ENCODE data around the gene GGA1.

GGA1 gene

DNA sequence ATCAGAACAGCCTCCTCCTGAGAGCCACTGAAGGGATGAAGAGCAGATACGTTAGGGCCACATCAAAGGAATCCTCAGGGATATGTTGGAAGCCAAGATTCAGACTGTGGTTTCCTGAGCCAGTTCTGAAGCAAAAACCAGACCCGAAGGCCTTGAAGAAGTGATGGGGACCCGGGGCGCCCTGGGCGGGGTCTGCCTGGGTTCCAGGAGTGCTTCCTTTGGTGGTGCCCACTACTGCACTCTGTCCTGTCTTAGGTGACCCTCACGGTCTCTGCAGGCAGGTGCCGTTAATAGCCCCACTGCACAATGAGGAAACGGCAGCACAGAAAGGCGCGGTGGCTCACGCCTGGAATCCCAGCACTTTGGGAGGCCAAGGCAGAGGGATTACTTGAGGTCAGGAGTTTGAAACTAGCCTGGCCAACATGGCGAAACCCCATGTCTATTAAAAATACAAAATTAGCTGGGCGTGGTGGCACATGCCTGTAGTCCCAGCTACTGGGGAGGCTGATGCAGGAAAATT lies 18.0 kb downstream of the GGA1 start:
- H3K9me2 ChIP-seq (replicated peaks; ENCODE audit: insufficient read depth, low read length), result no peaks in the 10 kb centered on the region
- no peak for DNase-seq
- H3K79me2 ChIP-seq (ENCODE audit: low read length), result no peaks in the 10 kb centered on the region
- H3K27me3 ChIP-seq (replicated peaks; ENCODE audit: insufficient read depth, low read length), result no peaks in the 10 kb centered on the region
- H3K4me1 ChIP-seq (ENCODE audit: low read length), result peaks cover 23% of the 10 kb centered on the region
- H3K4me2 ChIP-seq (ENCODE audit: low read depth, low read length), result no peak overlapping the region; the same call in 1 of the 2 replicates
- no peaks in the 10 kb centered on the region for H4K20me1 ChIP-seq (ENCODE audit: insufficient read depth, low read length)
- H3K27ac ChIP-seq (ENCODE audit: low read length), result 0 out of 2 replicates have a peak overlapping the region, but pooled peaks have one; percentile 2
- TF ChIP-seq, protein P1, sequence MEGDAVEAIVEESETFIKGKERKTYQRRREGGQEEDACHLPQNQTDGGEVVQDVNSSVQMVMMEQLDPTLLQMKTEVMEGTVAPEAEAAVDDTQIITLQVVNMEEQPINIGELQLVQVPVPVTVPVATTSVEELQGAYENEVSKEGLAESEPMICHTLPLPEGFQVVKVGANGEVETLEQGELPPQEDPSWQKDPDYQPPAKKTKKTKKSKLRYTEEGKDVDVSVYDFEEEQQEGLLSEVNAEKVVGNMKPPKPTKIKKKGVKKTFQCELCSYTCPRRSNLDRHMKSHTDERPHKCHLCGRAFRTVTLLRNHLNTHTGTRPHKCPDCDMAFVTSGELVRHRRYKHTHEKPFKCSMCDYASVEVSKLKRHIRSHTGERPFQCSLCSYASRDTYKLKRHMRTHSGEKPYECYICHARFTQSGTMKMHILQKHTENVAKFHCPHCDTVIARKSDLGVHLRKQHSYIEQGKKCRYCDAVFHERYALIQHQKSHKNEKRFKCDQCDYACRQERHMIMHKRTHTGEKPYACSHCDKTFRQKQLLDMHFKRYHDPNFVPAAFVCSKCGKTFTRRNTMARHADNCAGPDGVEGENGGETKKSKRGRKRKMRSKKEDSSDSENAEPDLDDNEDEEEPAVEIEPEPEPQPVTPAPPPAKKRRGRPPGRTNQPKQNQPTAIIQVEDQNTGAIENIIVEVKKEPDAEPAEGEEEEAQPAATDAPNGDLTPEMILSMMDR (IDR thresholded peaks at IDR 0.05; ENCODE audit: low read length), result no peak
- TF ChIP-seq EZH2 (optimal IDR thresholded peaks at IDR 0.05; ENCODE audit: low read depth, low read length) (no peak), EZH2phosphoT487 (IDR thresholded peaks at IDR 0.05; ENCODE audit: low read length) (no peak)
- H2AFZ ChIP-seq (ENCODE audit: low read length), result no peak overlapping the region
- H3K36me3 ChIP-seq (replicated peaks; ENCODE audit: insufficient read depth, low read length), result no peaks in the 10 kb centered on the region
- peaks cover 10% of the 10 kb centered on the region for H3F3A ChIP-seq (ENCODE audit: insufficient read depth, low read length)
- no peak overlapping the region for H3K4me3 ChIP-seq (ENCODE audit: low read length)
- no peak overlapping the region for H3K9ac ChIP-seq (ENCODE audit: low read length)
- no peaks in the 10 kb centered on the region for H3K9me3 ChIP-seq (replicated peaks; ENCODE audit: insufficient read depth, low read length)

DNA sequence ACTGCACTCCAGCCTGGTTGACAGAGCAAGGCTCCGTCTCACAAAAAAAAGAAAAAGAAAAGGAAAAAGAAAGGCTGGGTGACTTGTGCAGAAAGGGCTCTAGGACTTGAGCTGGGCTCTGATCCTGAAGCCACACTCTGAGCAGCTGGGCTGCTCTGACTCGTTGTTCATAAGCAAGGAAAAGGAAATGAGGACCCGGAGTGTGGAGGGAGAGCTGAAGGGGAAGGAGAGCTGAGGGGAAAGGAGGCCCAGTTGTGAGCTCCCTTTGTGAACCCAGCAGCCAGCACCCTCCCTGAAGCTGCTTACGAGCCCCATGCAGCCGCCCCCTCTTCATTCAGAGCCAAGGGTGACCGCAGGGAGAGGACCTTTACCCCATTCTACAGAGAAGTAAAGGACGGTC lies 18.5 kb downstream of the GGA1 start:
- Histone ChIP-seq H3F3A (ENCODE audit: insufficient read depth, low read length) (peaks cover 10% of the 10 kb centered on the region), H3K36me3 (replicated peaks; ENCODE audit: insufficient read depth, low read length) (no peaks in the 10 kb centered on the region), H2AFZ (ENCODE audit: low read length) (0 out of 2 replicates have a peak overlapping the region, but pooled peaks have one; percentile 45), H3K4me2 (ENCODE audit: low read depth, low read length) (peak overlapping the region; percentile 48; the same call in 1 of the 2 replicates), H3K79me2 (ENCODE audit: low read length) (no peaks in the 10 kb centered on the region), H3K4me1 (ENCODE audit: low read length) (peaks cover 23% of the 10 kb centered on the region), H3K27ac (ENCODE audit: low read length) (peak overlapping the region; percentile 63; the same call in 1 of the 2 replicates), H4K20me1 (ENCODE audit: insufficient read depth, low read length) (no peaks in the 10 kb centered on the region), H3K9me2 (replicated peaks; ENCODE audit: insufficient read depth, low read length) (no peaks in the 10 kb centered on the region), H3K9ac (ENCODE audit: low read length) (no peak overlapping the region), H3K27me3 (replicated peaks; ENCODE audit: insufficient read depth, low read length) (no peaks in the 10 kb centered on the region), H3K4me3 (ENCODE audit: low read length) (no peak overlapping the region), H3K9me3 (replicated peaks; ENCODE audit: insufficient read depth, low read length) (no peaks in the 10 kb centered on the region)
- TF ChIP-seq EZH2 (optimal IDR thresholded peaks at IDR 0.05; ENCODE audit: low read depth, low read length) (no peak), EZH2phosphoT487 (IDR thresholded peaks at IDR 0.05; ENCODE audit: low read length) (no peak)
- TF ChIP-seq, protein P1 (IDR thresholded peaks at IDR 0.05; ENCODE audit: low read length), result no peak
- no peak for DNase-seq

DNA sequence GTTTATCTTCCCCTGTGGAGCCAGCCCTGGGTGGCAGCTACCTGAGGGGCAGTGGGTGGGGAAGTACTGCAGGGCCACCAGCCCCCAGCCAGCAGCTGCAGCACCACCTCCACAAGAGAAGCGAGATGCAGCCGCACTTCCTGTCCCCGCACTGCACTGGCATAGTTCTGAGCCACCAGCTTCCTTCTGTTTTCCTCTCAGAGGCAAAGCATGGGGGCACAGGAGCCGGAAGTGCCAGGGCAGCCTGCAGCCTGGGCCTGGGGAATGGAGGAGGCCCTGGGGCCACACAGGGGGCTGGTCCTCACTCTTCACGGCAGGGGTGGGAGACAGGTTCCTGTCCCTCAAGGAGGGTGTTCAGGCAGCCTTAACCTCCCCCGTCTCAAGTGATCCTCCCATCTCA lies 18.9 kb downstream of the GGA1 start:
- peak; percentile 55 for DNase-seq
- no peaks in the 10 kb centered on the region for H3K79me2 ChIP-seq (ENCODE audit: low read length)
- H3K27me3 ChIP-seq (replicated peaks; ENCODE audit: insufficient read depth, low read length), result no peaks in the 10 kb centered on the region
- no peaks in the 10 kb centered on the region for H3K36me3 ChIP-seq (replicated peaks; ENCODE audit: insufficient read depth, low read length)
- peak overlapping the region; percentile 63 for H3K27ac ChIP-seq (ENCODE audit: low read length)
- peak overlapping the region; percentile 48; the same call in 1 of the 2 replicates for H3K4me2 ChIP-seq (ENCODE audit: low read depth, low read length)
- peak overlapping the region; percentile 45; the same call in 1 of the 2 replicates for H2AFZ ChIP-seq (ENCODE audit: low read length)
- peaks cover 10% of the 10 kb centered on the region for H3F3A ChIP-seq (ENCODE audit: insufficient read depth, low read length)
- H3K9me3 ChIP-seq (replicated peaks; ENCODE audit: insufficient read depth, low read length), result no peaks in the 10 kb centered on the region
- H3K4me3 ChIP-seq (ENCODE audit: low read length), result no peak overlapping the region
- no peaks in the 10 kb centered on the region for H4K20me1 ChIP-seq (ENCODE audit: insufficient read depth, low read length)
- TF ChIP-seq EZH2 (optimal IDR thresholded peaks at IDR 0.05; ENCODE audit: low read depth, low read length) (no peak), EZH2phosphoT487 (IDR thresholded peaks at IDR 0.05; ENCODE audit: low read length) (no peak)
- TF ChIP-seq, protein P1 (IDR thresholded peaks at IDR 0.05; ENCODE audit: low read length), result no peak
- H3K4me1 ChIP-seq (ENCODE audit: low read length), result peaks cover 23% of the 10 kb centered on the region
- H3K9ac ChIP-seq (ENCODE audit: low read length), result no peak overlapping the region
- no peaks in the 10 kb centered on the region for H3K9me2 ChIP-seq (replicated peaks; ENCODE audit: insufficient read depth, low read length)
